B cell (primary cell): ENCODE measurements around the gene SYT6.

ENCODE experiments used
- CTCF ChIP-seq: fragments of 200-600 bp; IDR thresholded peaks from one replicate; pipeline ENCODE4 v1.8.0; 2022; ENCODE audit warnings: antibody characterized with exemption, mild to moderate bottlenecking
- EZH2 ChIP-seq: IDR thresholded peaks from 2 replicates; pipeline ENCODE4 v1.6.1; 2012; ENCODE audit warnings: borderline replicate concordance, low read depth, mild to moderate bottlenecking, moderate library complexity, low read length; ENCODE audit not compliant: insufficient read depth, poor library complexity, severe bottlenecking

- no peak for TF ChIP-seq CTCF
- TF ChIP-seq EZH2 = no peak
Measured at GRCh38 chr1:114091711-114092110, 62.0 kb downstream of the SYT6 start.
